ENCODE data around the gene ABCD1. TPM values are rescaled to one million over a fixed set of nuclear protein-coding genes. Genes with fewer than 3 reads are reported as not detected.
"Not testable (repeated sequence)": the region's sequence is repeated elsewhere in the genome, so short reads cannot be mapped to it uniquely, and the experiment has no call there.

Gene ABCD1
- total RNA-seq (10 to 100 TPM; 11.0 to 24.2 (median 14.4) TPM), polyA plus RNA-seq (10 to 100 TPM in 1 of 2 donors, 1 to 10 TPM in 1; 9.3 to 15.3 TPM)
- long read RNA-seq, donor 1, transcript ABCD1-201 (10 exons, 3,664 nt), result major isoform, 10 of 15 reads
- long read RNA-seq, donor 1, partial matches to known transcripts, result 3 of 15 reads
- long read RNA-seq, donor 1, other reads (novel, unspliced or antisense), result 2 of 15 reads
- long read RNA-seq, donor 2, transcript ABCD1-201 (10 exons, 3,664 nt), result major isoform, 5 of 8 reads
- long read RNA-seq, donor 2, partial matches to known transcripts, result 3 of 8 reads
- long read RNA-seq, donor 2, other reads (novel, unspliced or antisense), result 0 of 8 reads
- long read RNA-seq, donor 3, transcript ABCD1-201 (10 exons, 3,664 nt), result major isoform, 17 of 23 reads
- long read RNA-seq, donor 3, partial matches to known transcripts, result 6 of 23 reads
- long read RNA-seq, donor 3, other reads (novel, unspliced or antisense), result 0 of 23 reads

DNA sequence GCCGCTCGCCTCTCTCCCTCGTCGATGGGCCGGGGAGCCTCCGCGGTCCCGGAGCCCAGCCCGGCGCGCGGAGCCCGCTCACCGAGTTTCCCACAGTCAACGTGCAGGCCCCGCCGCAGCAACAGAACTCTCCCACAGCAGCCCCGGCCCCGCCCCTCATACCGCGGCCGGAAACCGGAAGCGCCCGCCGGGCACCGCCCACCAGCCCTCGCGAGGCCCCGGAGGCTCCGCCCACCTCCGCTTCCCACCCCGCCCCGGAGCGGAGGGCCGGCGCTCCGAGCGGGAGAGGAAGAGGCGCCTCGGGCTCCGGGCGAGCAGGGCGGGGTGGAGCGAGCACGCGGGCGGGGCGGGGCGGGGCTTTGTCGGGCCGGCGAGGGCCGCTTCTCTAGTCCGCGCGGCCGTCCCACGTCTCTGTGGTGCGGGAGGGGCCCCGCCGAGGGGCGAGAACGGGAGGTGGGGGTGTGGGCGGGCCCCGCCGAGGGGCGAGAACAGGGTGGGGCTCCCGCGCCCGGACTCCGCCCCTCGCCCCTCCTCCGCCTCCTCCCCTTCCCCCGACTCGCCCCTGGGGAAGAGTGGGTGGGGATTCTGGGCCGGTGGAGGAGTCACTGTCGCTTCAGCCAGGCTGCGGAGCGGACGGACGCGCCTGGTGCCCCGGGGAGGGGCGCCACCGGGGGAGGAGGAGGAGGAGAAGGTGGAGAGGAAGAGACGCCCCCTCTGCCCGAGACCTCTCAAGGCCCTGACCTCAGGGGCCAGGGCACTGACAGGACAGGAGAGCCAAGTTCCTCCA lies at the start of gene ABCD1, which contains the start of gene BCAP31:
TSS of gene ABCD1 (plus strand) at position 605 of the 787 bp plus-strand sequence. CDS start 411 bp downstream, outside the sequence.
TSS of gene BCAP31 (minus strand) at position 136 of the 787 bp plus-strand sequence. CDS start 1,143 bp downstream, outside the sequence.
- peaks cover 0 to 55% (median 41%) of the 10 kb centered on the region in 9 donors for H3K4me1 ChIP-seq

DNA sequence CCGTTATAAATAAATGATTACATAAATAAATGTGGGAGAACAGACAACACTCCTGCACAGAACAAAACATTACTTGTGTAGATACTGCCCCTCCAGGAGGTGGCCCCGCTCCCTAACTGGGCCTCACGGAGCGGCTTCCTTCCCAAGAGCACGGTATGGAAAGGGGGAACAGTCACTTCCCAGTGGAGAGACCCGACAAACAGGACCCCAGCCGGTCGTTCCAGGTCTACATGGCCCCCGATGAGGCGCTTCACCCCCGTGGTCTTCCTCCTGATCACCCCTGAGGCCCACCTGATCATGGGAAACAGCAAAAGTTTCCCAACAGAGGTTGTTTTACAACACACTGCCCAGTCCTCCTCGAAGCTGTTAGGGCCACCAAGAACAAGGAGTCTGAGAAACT lies 43.5 kb upstream of the ABCD1 start:
- 72 to 81% methylated on average over 12 of the region's 12 CpGs for WGBS, 2 donors
- DNase-seq (no peak), ATAC-seq (no peak)
- Histone ChIP-seq H3K27ac (no peak overlapping the region), H3K4me1 (no peaks in the 10 kb centered on the region), H3K36me3 (no peaks in the 10 kb centered on the region), H3K9me3 (no peaks in the 10 kb centered on the region), H3K4me3 (no peak overlapping the region), H3K27me3 (peaks cover 0 to 66% (median 0%) of the 10 kb centered on the region in 7 donors)
- intact Hi-C loops (cut with DNase I), result loop anchor here in 1 of 10 donors (1.0 kb wide), 1 partner anchor 50 kb away; no protein-coding TSS in a partner anchor
- TF ChIP-seq, protein P1, sequence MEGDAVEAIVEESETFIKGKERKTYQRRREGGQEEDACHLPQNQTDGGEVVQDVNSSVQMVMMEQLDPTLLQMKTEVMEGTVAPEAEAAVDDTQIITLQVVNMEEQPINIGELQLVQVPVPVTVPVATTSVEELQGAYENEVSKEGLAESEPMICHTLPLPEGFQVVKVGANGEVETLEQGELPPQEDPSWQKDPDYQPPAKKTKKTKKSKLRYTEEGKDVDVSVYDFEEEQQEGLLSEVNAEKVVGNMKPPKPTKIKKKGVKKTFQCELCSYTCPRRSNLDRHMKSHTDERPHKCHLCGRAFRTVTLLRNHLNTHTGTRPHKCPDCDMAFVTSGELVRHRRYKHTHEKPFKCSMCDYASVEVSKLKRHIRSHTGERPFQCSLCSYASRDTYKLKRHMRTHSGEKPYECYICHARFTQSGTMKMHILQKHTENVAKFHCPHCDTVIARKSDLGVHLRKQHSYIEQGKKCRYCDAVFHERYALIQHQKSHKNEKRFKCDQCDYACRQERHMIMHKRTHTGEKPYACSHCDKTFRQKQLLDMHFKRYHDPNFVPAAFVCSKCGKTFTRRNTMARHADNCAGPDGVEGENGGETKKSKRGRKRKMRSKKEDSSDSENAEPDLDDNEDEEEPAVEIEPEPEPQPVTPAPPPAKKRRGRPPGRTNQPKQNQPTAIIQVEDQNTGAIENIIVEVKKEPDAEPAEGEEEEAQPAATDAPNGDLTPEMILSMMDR (IDR thresholded peaks at IDR 0.05), result no peak

More for the DNA sequence above, at the start of gene ABCD1, which contains the start of gene BCAP31:
- ATAC-seq, result peak; percentile 81 to 89 (median 86)
- intact Hi-C loops (cut with DNase I), result no loop called here
- Histone ChIP-seq H3K4me3 (peak within 1 kb of the TSS; percentile 32 to 84 (median 76)), H3K36me3 (peaks cover 0 to 33% (median 0%) of the 10 kb centered on the region in 9 donors), H3K27ac (peak within 1 kb of the TSS; percentile 81 to 94 (median 91)), H3K9me3 (no peaks in the 10 kb centered on the region), H3K27me3 (peaks cover 0 to 10% (median 0%) of the 10 kb centered on the region in 7 donors)
- peak; percentile 89 to 90 for DNase-seq
- TF ChIP-seq, protein P1 (IDR thresholded peaks at IDR 0.05), result no peak
- 0% methylated on average over 17 to 46 of the region's 88 CpGs for WGBS, 2 donors

DNA sequence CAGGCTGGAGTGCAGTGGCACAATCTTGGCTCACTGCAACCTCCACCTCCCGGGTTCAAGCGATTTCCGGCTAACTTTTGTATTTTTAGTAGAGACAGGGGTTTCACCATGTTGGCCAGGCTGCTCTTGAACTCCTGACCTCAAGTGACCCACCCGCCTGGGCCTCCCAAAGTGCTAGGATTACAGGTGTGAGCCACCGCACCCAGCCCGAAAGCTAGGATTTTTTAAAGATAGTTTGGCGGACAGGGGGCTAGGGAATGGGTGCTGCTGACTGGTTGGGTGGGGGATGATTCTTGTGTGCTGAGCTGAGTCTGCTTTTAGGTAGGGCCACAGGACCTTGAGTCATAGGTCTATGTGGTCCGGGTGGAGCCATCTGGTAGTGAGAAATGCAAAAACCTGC lies 41.2 kb upstream of the ABCD1 start:
- DNase-seq; H3K9me3 ChIP-seq; H3K27ac ChIP-seq; intact Hi-C loops (cut with DNase I); H3K4me3 ChIP-seq; H3K36me3 ChIP-seq; ATAC-seq; H3K4me1 ChIP-seq: not testable (repeated sequence)
- H3K27me3 ChIP-seq, result peaks cover 0 to 68% (median 0%) of the 10 kb centered on the region in 7 donors
- 97 to 98% methylated on average over 8 of the region's 8 CpGs for WGBS, 2 donors

DNA sequence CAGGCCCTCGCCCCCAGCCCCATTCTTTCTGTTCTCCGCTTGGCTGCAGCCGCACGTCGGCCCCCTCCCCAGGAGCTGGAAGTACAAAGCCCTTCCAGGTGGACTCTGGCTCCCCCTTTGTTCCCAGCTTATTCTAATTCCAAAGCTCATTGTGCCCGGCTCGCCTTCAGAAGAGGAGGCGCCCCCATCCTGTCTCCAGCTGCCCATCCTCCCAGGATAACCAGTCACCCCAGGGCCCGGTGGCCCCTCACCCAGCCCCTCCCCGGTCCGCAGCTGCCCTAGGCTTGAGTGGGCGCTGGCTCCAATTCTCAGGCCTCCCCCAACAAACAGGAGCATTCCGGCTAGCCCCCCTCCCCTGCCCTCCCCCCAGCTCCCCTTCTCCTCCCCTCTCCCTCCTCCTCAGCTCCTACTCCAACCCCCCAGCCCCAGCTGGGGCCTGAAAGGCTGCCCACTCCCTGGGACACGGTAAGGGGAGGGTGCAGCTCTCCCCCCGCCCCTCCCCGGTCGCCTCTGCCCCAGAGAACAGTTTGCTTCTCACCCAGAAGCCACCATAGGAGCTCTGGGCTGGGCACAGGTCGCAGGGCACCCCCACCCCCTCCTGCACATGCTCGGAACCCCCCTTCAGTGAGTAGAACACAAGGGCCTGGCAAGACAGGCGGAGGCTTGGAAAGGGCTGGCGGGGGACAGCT lies 40.0 kb upstream of the ABCD1 start:
- Histone ChIP-seq H3K36me3 (no peaks in the 10 kb centered on the region), H3K27me3 (peaks cover 0 to 68% (median 0%) of the 10 kb centered on the region in 7 donors), H3K4me1 (peaks cover 0 to 6% (median 0%) of the 10 kb centered on the region in 9 donors), H3K27ac (no peak overlapping the region), H3K9me3 (no peaks in the 10 kb centered on the region), H3K4me3 (no peak overlapping the region)
- 67 to 68% methylated on average over 11 to 21 of the region's 21 CpGs for WGBS, 2 donors
- DNase-seq (no peak), ATAC-seq (no peak)
- TF ChIP-seq, protein P1 (IDR thresholded peaks at IDR 0.05), result no peak
- intact Hi-C loops (cut with DNase I), result no loop called here

All from heart right ventricle (tissue), 16 donors.